ENCODE results near the gene ASS1. TPM values are rescaled to one million over a fixed set of nuclear protein-coding genes. Genes with fewer than 3 reads are reported as not detected.
A peak's percentile ranks its signal among the peaks of the same experiment; 100 is the strongest.

The ASS1 gene
- total RNA-seq, 1 donor from 2014 or later, result 117 TPM

DNA sequence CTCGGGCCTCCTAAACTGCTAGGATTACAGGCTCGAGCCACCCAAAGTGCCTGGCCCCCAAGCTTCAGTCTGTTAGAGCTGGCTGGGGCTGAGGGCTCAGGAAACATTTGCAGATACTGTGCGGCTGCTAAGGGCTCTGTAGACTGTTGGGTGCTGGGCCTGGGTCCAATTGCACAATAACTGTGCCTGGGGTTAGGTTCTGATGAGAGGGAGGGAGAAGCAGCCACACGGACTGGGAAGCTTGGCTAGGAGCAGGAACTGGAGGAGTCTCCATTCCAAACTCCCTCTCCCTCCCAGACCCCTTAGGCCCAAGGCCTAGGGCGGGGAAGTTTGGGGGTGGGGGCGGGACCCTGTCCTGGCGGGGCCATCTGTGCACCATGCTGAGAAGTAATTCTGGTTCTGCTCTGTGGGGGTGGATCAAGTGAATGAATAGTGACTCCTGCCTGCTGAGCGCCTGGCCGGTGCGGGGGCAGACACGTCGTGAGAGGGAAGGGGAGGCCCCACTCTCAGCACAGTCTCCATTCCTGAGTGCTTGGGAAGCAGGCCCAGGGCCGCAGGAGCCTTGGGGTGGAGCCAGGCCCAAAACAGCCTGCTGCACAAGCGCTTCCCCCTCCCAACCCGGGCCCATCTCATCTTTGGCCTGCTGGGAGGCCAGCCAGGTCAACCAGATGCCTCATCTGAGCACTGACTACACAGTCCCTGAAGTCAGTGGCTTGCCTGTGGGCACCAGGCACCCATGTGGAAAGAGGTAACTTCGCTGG is 1.5 kb downstream of the ASS1 start:
- Mint-ChIP-seq H3K36me3 (ENCODE audit: low read depth, unreplicated experiment) (peaks cover 3% of the 10 kb centered on the region), H3K4me3 (ENCODE audit: unreplicated experiment) (peak overlapping the region; percentile 85), H3K9me3 (ENCODE audit: unreplicated experiment) (peaks cover 5% of the 10 kb centered on the region), H3K27me3 (ENCODE audit: low read depth, unreplicated experiment) (peaks cover 4% of the 10 kb centered on the region), H3K27ac (ENCODE audit: unreplicated experiment) (peak overlapping the region; percentile 85), H3K4me1 (ENCODE audit: low read depth, unreplicated experiment) (peaks cover 33% of the 10 kb centered on the region)
- Histone ChIP-seq H3K9me3 (ENCODE audit: insufficient read depth, low read depth, low read length) (no peaks in the 10 kb centered on the region), H3K4me1 (ENCODE audit: insufficient read depth, low read length) (peaks cover 23% of the 10 kb centered on the region), H3K4me2 (ENCODE audit: low read length) (peak overlapping the region; percentile 86), H3K27me3 (ENCODE audit: insufficient read depth, low read length) (peaks cover 8% of the 10 kb centered on the region), H3K4me3 (ENCODE audit: insufficient read depth, low read depth, low read length) (no peak overlapping the region), H3K27ac (ENCODE audit: low read depth, low read length) (no peak overlapping the region), H2AFZ (ENCODE audit: low read depth, low read length) (peak overlapping the region; percentile 47), H3K36me3 (ENCODE audit: insufficient read depth, low read length) (no peaks in the 10 kb centered on the region), H3K9ac (ENCODE audit: low read length) (peak overlapping the region; percentile 33), H3K79me2 (ENCODE audit: insufficient read depth, low read length) (no peaks in the 10 kb centered on the region), H4K20me1 (ENCODE audit: insufficient read depth, low read length) (peaks cover 2% of the 10 kb centered on the region)
- no peak for TF ChIP-seq EZH2 (IDR thresholded peaks at IDR 0.05; ENCODE audit: insufficient read depth, low read length)
- TF ChIP-seq, protein P1, sequence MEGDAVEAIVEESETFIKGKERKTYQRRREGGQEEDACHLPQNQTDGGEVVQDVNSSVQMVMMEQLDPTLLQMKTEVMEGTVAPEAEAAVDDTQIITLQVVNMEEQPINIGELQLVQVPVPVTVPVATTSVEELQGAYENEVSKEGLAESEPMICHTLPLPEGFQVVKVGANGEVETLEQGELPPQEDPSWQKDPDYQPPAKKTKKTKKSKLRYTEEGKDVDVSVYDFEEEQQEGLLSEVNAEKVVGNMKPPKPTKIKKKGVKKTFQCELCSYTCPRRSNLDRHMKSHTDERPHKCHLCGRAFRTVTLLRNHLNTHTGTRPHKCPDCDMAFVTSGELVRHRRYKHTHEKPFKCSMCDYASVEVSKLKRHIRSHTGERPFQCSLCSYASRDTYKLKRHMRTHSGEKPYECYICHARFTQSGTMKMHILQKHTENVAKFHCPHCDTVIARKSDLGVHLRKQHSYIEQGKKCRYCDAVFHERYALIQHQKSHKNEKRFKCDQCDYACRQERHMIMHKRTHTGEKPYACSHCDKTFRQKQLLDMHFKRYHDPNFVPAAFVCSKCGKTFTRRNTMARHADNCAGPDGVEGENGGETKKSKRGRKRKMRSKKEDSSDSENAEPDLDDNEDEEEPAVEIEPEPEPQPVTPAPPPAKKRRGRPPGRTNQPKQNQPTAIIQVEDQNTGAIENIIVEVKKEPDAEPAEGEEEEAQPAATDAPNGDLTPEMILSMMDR (IDR thresholded peaks at IDR 0.05; ENCODE audit: insufficient read depth, low read depth, low read length), result no peak
- FAIRE-seq (no peak), DNase-seq (ENCODE audit: low read depth) (peak; percentile 85)

DNA sequence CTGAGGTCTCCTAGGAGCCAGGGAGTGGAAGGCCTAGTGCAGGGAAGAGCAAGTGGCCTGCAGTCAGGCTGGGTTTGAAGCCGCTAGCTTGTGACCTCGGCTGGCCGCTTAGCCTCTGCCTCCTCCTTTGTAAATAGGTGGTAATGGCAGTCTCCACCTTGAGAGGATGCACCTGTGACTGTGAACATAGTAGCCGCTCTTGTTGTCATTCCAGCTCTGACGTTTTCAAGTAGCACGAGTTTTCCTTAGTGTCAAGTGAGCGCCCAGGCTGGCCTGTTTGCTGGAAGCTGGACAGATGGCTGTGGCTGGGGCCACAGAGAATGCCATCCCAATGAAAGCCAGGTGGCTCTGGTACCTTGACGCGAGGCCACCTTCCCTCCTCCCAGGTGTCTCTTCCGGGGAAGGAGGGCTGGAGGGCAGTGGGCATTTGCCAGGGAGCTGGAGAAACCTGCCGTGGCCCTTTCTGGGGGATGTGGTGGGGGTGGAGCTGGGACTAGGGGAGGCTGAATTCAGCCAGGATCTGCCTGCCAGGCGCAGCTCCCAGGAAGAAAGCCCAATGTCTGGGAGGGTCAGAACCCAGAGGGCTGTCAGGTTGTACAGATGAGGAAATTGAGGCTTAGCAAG is 2.5 kb downstream of the ASS1 start:
- H4K20me1 ChIP-seq (ENCODE audit: insufficient read depth, low read length), result peaks cover 4% of the 10 kb centered on the region
- peaks cover 3% of the 10 kb centered on the region for H3K36me3 Mint-ChIP-seq (ENCODE audit: low read depth, unreplicated experiment)
- H2AFZ ChIP-seq (ENCODE audit: low read depth, low read length), result no peak overlapping the region
- H3K4me1 Mint-ChIP-seq (ENCODE audit: low read depth, unreplicated experiment), result peaks cover 41% of the 10 kb centered on the region
- peak overlapping the region; percentile 85 for H3K4me3 Mint-ChIP-seq (ENCODE audit: unreplicated experiment)
- H3K27me3 Mint-ChIP-seq (ENCODE audit: low read depth, unreplicated experiment), result peaks cover 4% of the 10 kb centered on the region
- H3K27me3 ChIP-seq (ENCODE audit: insufficient read depth, low read length), result peaks cover 8% of the 10 kb centered on the region
- no peak for FAIRE-seq
- H3K27ac Mint-ChIP-seq (ENCODE audit: unreplicated experiment), result peak overlapping the region; percentile 72
- H3K36me3 ChIP-seq (ENCODE audit: insufficient read depth, low read length), result no peaks in the 10 kb centered on the region
- no peak for DNase-seq (ENCODE audit: low read depth)
- H3K79me2 ChIP-seq (ENCODE audit: insufficient read depth, low read length), result no peaks in the 10 kb centered on the region
- no peaks in the 10 kb centered on the region for H3K9me3 ChIP-seq (ENCODE audit: insufficient read depth, low read depth, low read length)
- H3K9me3 Mint-ChIP-seq (ENCODE audit: unreplicated experiment), result peaks cover under 1% of the 10 kb centered on the region
- H3K4me2 ChIP-seq (ENCODE audit: low read length), result peak overlapping the region; percentile 86
- TF ChIP-seq, protein P1 (IDR thresholded peaks at IDR 0.05; ENCODE audit: insufficient read depth, low read depth, low read length), result no peak
- TF ChIP-seq EZH2 (IDR thresholded peaks at IDR 0.05; ENCODE audit: insufficient read depth, low read length), result no peak
- no peak overlapping the region for H3K9ac ChIP-seq (ENCODE audit: low read length)
- no peak overlapping the region for H3K27ac ChIP-seq (ENCODE audit: low read depth, low read length)
- H3K4me1 ChIP-seq (ENCODE audit: insufficient read depth, low read length), result peaks cover 32% of the 10 kb centered on the region
- no peak overlapping the region for H3K4me3 ChIP-seq (ENCODE audit: insufficient read depth, low read depth, low read length)

Data from astrocyte (in vitro differentiated cells and primary cell).